Breast epithelium (tissue), 3 donors: ENCODE results near the gene SPATA9.

Experiments
- POLR2AphosphoS5 ChIP-seq, 3 donors: sonication (generic); formaldehyde crosslinking; IDR thresholded peaks; one replicate each; pipeline ENCODE4 v1.6.1; 2017; ENCODE audit warnings: antibody characterized with exemption in 3 of 3
- TF ChIP-seq, protein P1 (sequence below), 3 donors: fragments of 450-650 bp; IDR thresholded peaks; one replicate each; pipeline ENCODE4 v1.5.1; 2016 to 2017; ENCODE audit warnings: antibody characterized with exemption in 3 of 3, mild to moderate bottlenecking in 3 of 3, moderate library complexity in 3 of 3

DNA sequence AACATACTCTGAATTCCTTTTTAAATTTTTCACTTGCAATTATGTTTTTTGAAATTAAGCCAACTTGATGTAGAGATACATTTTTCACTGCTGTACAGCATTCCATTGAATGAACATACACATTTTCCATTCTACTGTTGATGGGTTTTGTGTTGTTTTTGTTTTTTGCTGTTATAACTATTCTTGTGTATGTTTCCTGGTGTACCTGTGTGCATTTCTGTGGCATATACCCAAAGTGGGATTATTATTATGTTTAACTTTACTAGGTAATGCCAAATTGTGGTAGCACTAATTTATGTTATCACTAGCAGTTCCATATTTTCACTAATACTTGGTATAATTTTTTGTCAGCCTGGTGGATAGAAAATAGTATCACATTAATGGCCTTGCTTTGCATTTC lies 33.5 kb downstream of the SPATA9 start:
- TF ChIP-seq POLR2AphosphoS5 (IDR thresholded peaks at IDR 0.05) = no peak
- TF ChIP-seq, protein P1, sequence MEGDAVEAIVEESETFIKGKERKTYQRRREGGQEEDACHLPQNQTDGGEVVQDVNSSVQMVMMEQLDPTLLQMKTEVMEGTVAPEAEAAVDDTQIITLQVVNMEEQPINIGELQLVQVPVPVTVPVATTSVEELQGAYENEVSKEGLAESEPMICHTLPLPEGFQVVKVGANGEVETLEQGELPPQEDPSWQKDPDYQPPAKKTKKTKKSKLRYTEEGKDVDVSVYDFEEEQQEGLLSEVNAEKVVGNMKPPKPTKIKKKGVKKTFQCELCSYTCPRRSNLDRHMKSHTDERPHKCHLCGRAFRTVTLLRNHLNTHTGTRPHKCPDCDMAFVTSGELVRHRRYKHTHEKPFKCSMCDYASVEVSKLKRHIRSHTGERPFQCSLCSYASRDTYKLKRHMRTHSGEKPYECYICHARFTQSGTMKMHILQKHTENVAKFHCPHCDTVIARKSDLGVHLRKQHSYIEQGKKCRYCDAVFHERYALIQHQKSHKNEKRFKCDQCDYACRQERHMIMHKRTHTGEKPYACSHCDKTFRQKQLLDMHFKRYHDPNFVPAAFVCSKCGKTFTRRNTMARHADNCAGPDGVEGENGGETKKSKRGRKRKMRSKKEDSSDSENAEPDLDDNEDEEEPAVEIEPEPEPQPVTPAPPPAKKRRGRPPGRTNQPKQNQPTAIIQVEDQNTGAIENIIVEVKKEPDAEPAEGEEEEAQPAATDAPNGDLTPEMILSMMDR (IDR thresholded peaks at IDR 0.05) = no peak
